ENCODE results near the gene CDH23. TPM values are rescaled to one million over a fixed set of nuclear protein-coding genes. Genes with fewer than 3 reads are reported as not detected.

CDH23 gene
- total and polyA plus RNA-seq, 2 of the 8 experiments (the other 6 are each of a cell fraction or from before 2014, with no cell fraction given) = 1.9 to 4.9 TPM

- DNase-seq (ENCODE audit: low read depth in 1 of 2, low spot score in 2 of 2) = no peak
- H2AFZ ChIP-seq (ENCODE audit: low read length) = no peak overlapping the region
- TF ChIP-seq RNF2 (IDR thresholded peaks at IDR 0.05; ENCODE audit: borderline replicate concordance, low read depth, low read length, missing control alignments, poor library complexity, severe bottlenecking) = no peak
- TF ChIP-seq BACH1 (IDR thresholded peaks at IDR 0.05; ENCODE audit: low read length) = no peak
- TF ChIP-seq USF2 (IDR thresholded peaks at IDR 0.05; ENCODE audit: low read length) = no peak
- no peak for TF ChIP-seq KDM4A (IDR thresholded peaks at IDR 0.05; ENCODE audit: low read depth, low read length, severe bottlenecking)
- no peak for TF ChIP-seq SP2 (IDR thresholded peaks at IDR 0.05; ENCODE audit: low read length)
- TF ChIP-seq NRF1 (IDR thresholded peaks at IDR 0.05; ENCODE audit: low read depth, low read length) = no peak
- no peak for TF ChIP-seq E2F6 (IDR thresholded peaks at IDR 0.05)
- TF ChIP-seq EP300 (IDR thresholded peaks at IDR 0.05; ENCODE audit: borderline replicate concordance in 1 of 2, low read depth in 2 of 2, low read length in 2 of 2) = no peak
- TF ChIP-seq TBP (IDR thresholded peaks at IDR 0.05; ENCODE audit: low read depth, low read length) = no peak
- no peak for TF ChIP-seq JUN (IDR thresholded peaks at IDR 0.05; ENCODE audit: low read depth, low read length)
- TF ChIP-seq POLR2AphosphoS5 (IDR thresholded peaks at IDR 0.05; ENCODE audit: low read depth, low read length) = no peak
- no peak for TF ChIP-seq ZNF274 (IDR thresholded peaks at IDR 0.05; ENCODE audit: borderline replicate concordance, extremely low read depth, low read length)
Observed at GRCh38 chr10:71527135-71527534, 130.4 kb downstream of the CDH23 start.

More at GRCh38 chr10:71527135-71527534, 130.4 kb downstream of the CDH23 start:
- H3K4me1 ChIP-seq (replicated peaks in 1 of 4; ENCODE audit: control insufficient read depth in 3 of 4, insufficient read depth in 4 of 4, low read length in 3 of 4) = peaks cover 4 to 20% (median 16%) of the 10 kb centered on the region in 4 experiments
- WGBS, 2 experiments (ENCODE audit: extremely low coverage in 1 of 2, insufficient coverage in 1 of 2, insufficient read length in 1 of 2, insufficient replicate concordance in 2 of 2, low coverage in 1 of 2, low lambda C conversion rate in 2 of 2, missing lambda C conversion rate in 1 of 2) = 90% methylated on average over 12 of the region's 12 CpGs; no CpG with 5 or more reads in 1 of the 2 experiments
- H2BK120ac ChIP-seq (replicated peaks; ENCODE audit: low read depth, low read length) = no peak overlapping the region
- H3K4me2 ChIP-seq (ENCODE audit: insufficient read depth in 1 of 2, low read depth in 2 of 2, low read length in 2 of 2) = no peak overlapping the region
- ChIA-PET CTCF (ENCODE audit: partially characterized antibody) (interaction anchor here (0.6 to 2.7 kb wide), 8 partner anchors 7 to 175 kb away, joined by 3 to 14 read pairs (median 4); no protein-coding TSS in a partner anchor), POLR2A (ENCODE audit: partially characterized antibody) (no interaction called here)
- no peaks in the 10 kb centered on the region for H3K23me2 ChIP-seq (ENCODE audit: low read depth, low read length)
- no peak for FAIRE-seq
- H3K27me3 ChIP-seq (replicated peaks in 1 of 4; ENCODE audit: control insufficient read depth in 3 of 4, extremely low read depth in 1 of 4, insufficient read depth in 3 of 4, low read length in 3 of 4) = no peaks in the 10 kb centered on the region
- no peak overlapping the region; the same call in 1 of the 2 replicates for H2BK20ac ChIP-seq (ENCODE audit: low read length)
- H3K23ac ChIP-seq (ENCODE audit: insufficient read length) = no peak overlapping the region
- no peak overlapping the region; the same call in 1 of the 2 replicates for H3K27ac ChIP-seq (ENCODE audit: low read depth, low read length)
- H3K9me3 ChIP-seq (ENCODE audit: insufficient read depth in 2 of 2, low read depth in 1 of 2, low read length in 1 of 2) = no peaks in the 10 kb centered on the region
- no peaks in the 10 kb centered on the region for H3K79me1 ChIP-seq (ENCODE audit: low read depth, low read length)
- no peaks in the 10 kb centered on the region for H3K79me2 ChIP-seq (ENCODE audit: control insufficient read depth in 1 of 2, insufficient read depth in 2 of 2, low read length in 2 of 2)
- H2BK12ac ChIP-seq (ENCODE audit: low read depth, low read length) = no peak overlapping the region
- no peak overlapping the region for H3K4me3 ChIP-seq (ENCODE audit: extremely low read depth in 1 of 4, insufficient read depth in 2 of 4, low read depth in 3 of 4, low read length in 4 of 4)
- H3K56ac ChIP-seq (replicated peaks; ENCODE audit: insufficient read length, low read depth, low read length) = no peak overlapping the region
- H4K20me1 ChIP-seq (replicated peaks in 1 of 2; ENCODE audit: control insufficient read depth in 1 of 2, insufficient read depth in 2 of 2, low read length in 2 of 2) = no peaks in the 10 kb centered on the region
- H2BK15ac ChIP-seq (ENCODE audit: low read length) = 0 out of 2 replicates have a peak overlapping the region, but pooled peaks have one; percentile 93
- H3K36me3 ChIP-seq (ENCODE audit: control insufficient read depth in 2 of 4, insufficient read depth in 4 of 4, low read length in 3 of 4) = no peaks in the 10 kb centered on the region
- H3K18ac ChIP-seq (ENCODE audit: extremely low read depth, low read length) = no peak overlapping the region
- H3K4ac ChIP-seq (replicated peaks; ENCODE audit: insufficient read length, low read depth, low read length) = no peak overlapping the region
- no peak overlapping the region; the same call in 1 of the 2 replicates for H4K8ac ChIP-seq (ENCODE audit: extremely low read depth, insufficient read depth, low read length)
- no peak overlapping the region for H2AK5ac ChIP-seq (ENCODE audit: low read depth, low read length)
- no peak overlapping the region for H3K9ac ChIP-seq (replicated peaks in 1 of 4; ENCODE audit: extremely low read depth in 1 of 4, low read depth in 3 of 4, low read length in 3 of 4)
- H3K14ac ChIP-seq (ENCODE audit: insufficient read length) = no peak overlapping the region
- H2BK5ac ChIP-seq (ENCODE audit: low read depth, low read length) = peak overlapping the region; percentile 9; the same call in 1 of the 2 replicates
- no peak overlapping the region for H4K91ac ChIP-seq (replicated peaks; ENCODE audit: insufficient read length, low read length)
- H4K5ac ChIP-seq (ENCODE audit: insufficient read length, low read depth, low read length) = no peak overlapping the region
